OCI-LY7 (cell line): ENCODE data around the gene NUDT21. TPM values are rescaled to one million over a fixed set of nuclear protein-coding genes. Genes with fewer than 3 reads are reported as not detected.
A peak's percentile ranks its signal among the peaks of the same experiment; 100 is the strongest.

Experiments
- BruUV-seq: library from RNA; stranded (reverse); fragments of 400-500 nt; replicated peaks from 2 replicates; lab custom pipeline; 2021; lab: Mats Ljungman, UMichigan
- CTCF ChIA-PET: fragments of 300-600 bp; sonication (Branson Sonifier 250); formaldehyde crosslinking; loops from one replicate; lab custom pipeline; 2022; ENCODE audit warnings: antibody characterized with exemption; ENCODE audit not compliant: unreplicated experiment; lab: Charles Lee
- POLR2A ChIA-PET: fragments of 300-600 bp; sonication (Branson Sonifier 250); formaldehyde crosslinking; loops from one replicate; lab custom pipeline; 2022; ENCODE audit warnings: antibody characterized with exemption; lab: Charles Lee
- DNase-seq: peaks from one replicate; pipeline ENCODE4 v3.0.0-alpha.2; 2015; ENCODE audit warnings: low spot score
- H2AFZ ChIP-seq: fragments of 200-600 bp; sonication (generic), shearing (Covaris generic); 2 replicates; pipeline ENCODE4 v1.6.1; 2014; ENCODE audit warnings: mild to moderate bottlenecking, antibody characterized with exemption, low read length, moderate library complexity
- H3K27ac ChIP-seq: fragments of 200-600 bp; sonication (generic); 2 replicates; pipeline ENCODE4 v1.5.1; 2014; ENCODE audit warnings: mixed run types, low read depth, mild to moderate bottlenecking, moderate library complexity, low read length, inconsistent platforms; ENCODE audit not compliant: poor library complexity, severe bottlenecking
- H3K36me3 ChIP-seq: fragments of 200-600 bp; sonication (generic); 2 replicates; pipeline ENCODE4 v1.6.1; 2014; ENCODE audit warnings: mild to moderate bottlenecking, antibody characterized with exemption, low read length, moderate library complexity, mixed read lengths; ENCODE audit not compliant: insufficient read depth
- H3K4me1 ChIP-seq: fragments of 200-600 bp; sonication (generic); 2 replicates; pipeline ENCODE4 v1.5.1; 2014; ENCODE audit warnings: mild to moderate bottlenecking, low read length; ENCODE audit not compliant: insufficient read depth, poor library complexity, severe bottlenecking
- H3K4me2 ChIP-seq: fragments of 200-600 bp; sonication (generic); 2 replicates; pipeline ENCODE4 v1.6.1; 2014; ENCODE audit warnings: mild to moderate bottlenecking, low read length
- H3K4me3 ChIP-seq: fragments of 200-600 bp; sonication (generic); 2 replicates; pipeline ENCODE4 v1.5.1; 2014; ENCODE audit warnings: mild to moderate bottlenecking, low read depth, low read length; ENCODE audit not compliant: poor library complexity, severe bottlenecking
- H3K79me2 ChIP-seq: fragments of 200-600 bp; sonication (generic); 2 replicates; pipeline ENCODE4 v1.6.1; 2016; ENCODE audit warnings: low read depth, mild to moderate bottlenecking, low read length, moderate library complexity, mixed read lengths; ENCODE audit not compliant: insufficient read depth
- H3K9me2 ChIP-seq: fragments of 200-600 bp; sonication (generic); 2 replicates; pipeline ENCODE4 v1.6.1; 2016; ENCODE audit warnings: mild to moderate bottlenecking, low read length, mixed read lengths; ENCODE audit not compliant: insufficient read depth
- H3K9me3 ChIP-seq: fragments of 200-600 bp; sonication (generic); 2 replicates; pipeline ENCODE4 v1.6.1; 2014; ENCODE audit warnings: mild to moderate bottlenecking, mixed run types, low read length, mixed read lengths
- H4K20me1 ChIP-seq: fragments of 200-600 bp; sonication (generic); 2 replicates; pipeline ENCODE4 v1.6.1; 2014; ENCODE audit warnings: mild to moderate bottlenecking, antibody characterized with exemption, low read length, moderate library complexity, mixed read lengths; ENCODE audit not compliant: insufficient read depth
- EZH2phosphoT487 ChIP-seq: fragments of 200-600 bp; sonication (generic); IDR thresholded peaks from 2 replicates; pipeline ENCODE4 v1.6.1; 2018; ENCODE audit warnings: low read depth, borderline replicate concordance, mild to moderate bottlenecking, mixed run types, antibody characterized with exemption, low read length, moderate library complexity, mixed read lengths
- intact Hi-C: fragments of 100-400 bp; cut with micrococcal nuclease; formaldehyde crosslinking; loops from one replicate; pipeline ENCODE4 v1.10.0; 2022; ENCODE audit not compliant: unreplicated experiment
- total RNA-seq, 2 experiments: library from RNA; depleted of rRNA in 1 of 2; stranded (reverse); fragments of >200 nt in 1 of 2; shearing (Covaris generic) in 1 of 2; gene quantifications; 2 replicates each; pipeline ENCODE4 v1.2.3, GENCODE V29; 2014 to 2022
- TF ChIP-seq, protein P1 (sequence below): fragments of 200-600 bp; sonication (generic); conservative IDR thresholded peaks from 2 replicates; pipeline ENCODE4 v1.5.1; 2014; ENCODE audit warnings: mild to moderate bottlenecking, antibody characterized with exemption, low read length, moderate library complexity, mixed read lengths

NUDT21 gene
- total RNA-seq, 2 experiments from 2014 or later = 229 to 273 TPM

- no peaks in the 10 kb centered on the region for H3K9me3 ChIP-seq
- H3K36me3 ChIP-seq = peaks cover 72% of the 10 kb centered on the region
- H3K4me1 ChIP-seq = no peaks in the 10 kb centered on the region
- H2AFZ ChIP-seq = no peak overlapping the region
- no peaks in the 10 kb centered on the region for H3K9me2 ChIP-seq
- H3K27ac ChIP-seq = no peak overlapping the region
- TF ChIP-seq, protein P1, sequence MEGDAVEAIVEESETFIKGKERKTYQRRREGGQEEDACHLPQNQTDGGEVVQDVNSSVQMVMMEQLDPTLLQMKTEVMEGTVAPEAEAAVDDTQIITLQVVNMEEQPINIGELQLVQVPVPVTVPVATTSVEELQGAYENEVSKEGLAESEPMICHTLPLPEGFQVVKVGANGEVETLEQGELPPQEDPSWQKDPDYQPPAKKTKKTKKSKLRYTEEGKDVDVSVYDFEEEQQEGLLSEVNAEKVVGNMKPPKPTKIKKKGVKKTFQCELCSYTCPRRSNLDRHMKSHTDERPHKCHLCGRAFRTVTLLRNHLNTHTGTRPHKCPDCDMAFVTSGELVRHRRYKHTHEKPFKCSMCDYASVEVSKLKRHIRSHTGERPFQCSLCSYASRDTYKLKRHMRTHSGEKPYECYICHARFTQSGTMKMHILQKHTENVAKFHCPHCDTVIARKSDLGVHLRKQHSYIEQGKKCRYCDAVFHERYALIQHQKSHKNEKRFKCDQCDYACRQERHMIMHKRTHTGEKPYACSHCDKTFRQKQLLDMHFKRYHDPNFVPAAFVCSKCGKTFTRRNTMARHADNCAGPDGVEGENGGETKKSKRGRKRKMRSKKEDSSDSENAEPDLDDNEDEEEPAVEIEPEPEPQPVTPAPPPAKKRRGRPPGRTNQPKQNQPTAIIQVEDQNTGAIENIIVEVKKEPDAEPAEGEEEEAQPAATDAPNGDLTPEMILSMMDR = peak; percentile 62
- TF ChIP-seq EZH2phosphoT487 = no peak
- no peak overlapping the region for H3K4me3 ChIP-seq
- no peak overlapping the region for H3K4me2 ChIP-seq
- POLR2A ChIA-PET = interaction anchor here (0.7 to 1.2 kb wide), 5 partner anchors 12 to 51 kb away, joined by 3 to 5 read pairs (median 4); no protein-coding TSS in a partner anchor
- peak; percentile 19 for DNase-seq
- H4K20me1 ChIP-seq = no peaks in the 10 kb centered on the region
- no peaks in the 10 kb centered on the region for H3K79me2 ChIP-seq
- intact Hi-C loops = no loop called here
- CTCF ChIA-PET = no interaction called here
- no TSS peak for BruUV-seq
Measured at GRCh38 chr16:56401482-56401881, 49.6 kb downstream of the NUDT21 start.

DNA sequence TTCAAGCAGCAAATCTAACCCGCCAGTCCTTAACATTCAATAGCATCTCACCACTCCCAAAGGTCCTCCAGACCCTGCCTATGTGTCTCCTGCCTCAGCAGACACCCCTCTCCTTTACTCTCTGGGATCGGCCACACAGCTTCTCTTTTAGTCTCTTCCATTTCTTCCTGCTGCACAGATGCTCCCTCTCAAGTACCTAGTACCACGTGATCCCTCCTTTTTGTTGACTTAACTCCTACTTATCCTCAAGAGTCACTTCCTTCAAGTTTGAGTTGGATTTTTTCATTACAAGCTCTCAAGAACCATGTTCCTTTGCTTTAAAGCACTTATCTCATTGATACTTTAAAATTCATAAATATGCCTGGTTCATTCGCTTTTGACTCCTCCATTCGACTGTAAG is 50.7 kb downstream of the NUDT21 start:
- Histone ChIP-seq H3K27ac (no peak overlapping the region), H3K4me2 (no peak overlapping the region), H3K4me3 (no peak overlapping the region), H3K9me2 (no peaks in the 10 kb centered on the region), H2AFZ (no peak overlapping the region), H4K20me1 (no peaks in the 10 kb centered on the region), H3K4me1 (no peaks in the 10 kb centered on the region), H3K36me3 (peaks cover 69% of the 10 kb centered on the region), H3K9me3 (no peaks in the 10 kb centered on the region), H3K79me2 (no peaks in the 10 kb centered on the region)
- DNase-seq = no peak
- ChIA-PET POLR2A (interaction anchor here (0.7 to 1.2 kb wide), 7 partner anchors 12 to 276 kb away, joined by 3 to 13 read pairs (median 4); no protein-coding TSS in a partner anchor), CTCF (no interaction called here)
- TF ChIP-seq, protein P1 = no peak
- no peak for TF ChIP-seq EZH2phosphoT487
- no TSS peak for BruUV-seq
- intact Hi-C loops = no loop called here

DNA sequence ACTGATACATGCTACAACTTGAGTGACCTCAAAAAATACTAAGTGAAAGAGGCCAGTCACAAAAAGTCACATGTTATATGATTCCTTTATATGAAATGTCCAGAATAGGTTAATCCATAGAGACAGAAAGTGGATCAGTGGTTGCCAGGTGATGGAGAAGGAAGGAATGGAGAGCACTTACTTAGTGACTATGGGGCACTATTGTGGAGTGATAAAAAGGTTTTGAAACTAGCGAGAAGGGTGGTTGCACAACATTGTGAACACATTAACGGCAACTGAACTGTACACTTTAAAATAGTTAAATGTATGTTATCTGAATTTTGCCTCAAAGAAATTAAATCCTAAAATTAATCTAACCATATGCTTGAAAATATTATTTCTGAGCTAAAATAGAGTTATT is 51.6 kb downstream of the NUDT21 start:
- H3K27ac ChIP-seq = no peak overlapping the region
- no peaks in the 10 kb centered on the region for H3K79me2 ChIP-seq
- TSS peak; percentile 25 for BruUV-seq
- POLR2A ChIA-PET = interaction anchor here (0.9 to 1.2 kb wide), 2 partner anchors 21 to 30 kb away, joined by 3 to 4 read pairs; no protein-coding TSS in a partner anchor
- no peak overlapping the region for H3K4me2 ChIP-seq
- peaks cover 60% of the 10 kb centered on the region for H3K36me3 ChIP-seq
- no peaks in the 10 kb centered on the region for H3K9me3 ChIP-seq
- H2AFZ ChIP-seq = no peak overlapping the region
- no peak for DNase-seq
- intact Hi-C loops = no loop called here
- no peak overlapping the region for H3K4me3 ChIP-seq
- no peaks in the 10 kb centered on the region for H4K20me1 ChIP-seq
- no peaks in the 10 kb centered on the region for H3K9me2 ChIP-seq
- no peak for TF ChIP-seq EZH2phosphoT487
- TF ChIP-seq, protein P1 = no peak
- CTCF ChIA-PET = no interaction called here
- H3K4me1 ChIP-seq = no peaks in the 10 kb centered on the region
